Loucy (cell line): ENCODE measurements around the gene COIL.

Experiments used
- H2AFZ ChIP-seq: fragments of 200-600 bp; sonication (generic); 2 replicates; pipeline ENCODE4 v1.6.0; 2016; ENCODE audit warnings: antibody characterized with exemption, mild to moderate bottlenecking, low read length, moderate library complexity
- H3F3A ChIP-seq: fragments of 200-600 bp; 2 replicates; pipeline ENCODE4 v1.6.0; 2016; ENCODE audit warnings: antibody characterized with exemption, low read depth, mild to moderate bottlenecking
- H3K27me3 ChIP-seq: fragments of 200-600 bp; sonication (generic); 2 replicates; pipeline ENCODE4 v1.6.1; 2014; ENCODE audit warnings: low read length, mild to moderate bottlenecking; ENCODE audit not compliant: insufficient read depth, poor library complexity, severe bottlenecking
- H3K36me3 ChIP-seq: fragments of 200-600 bp; sonication (generic); 2 replicates; pipeline ENCODE4 v1.6.1; 2016; ENCODE audit warnings: low read length; ENCODE audit not compliant: insufficient read depth
- H3K4me1 ChIP-seq: fragments of 200-600 bp; sonication (generic); 2 replicates; pipeline ENCODE4 v1.5.1; 2014; ENCODE audit warnings: low read length, mild to moderate bottlenecking; ENCODE audit not compliant: insufficient read depth, poor library complexity, severe bottlenecking
- H3K4me2 ChIP-seq: fragments of 200-600 bp; sonication (generic); 2 replicates; pipeline ENCODE4 v1.6.0; 2014; ENCODE audit warnings: antibody characterized with exemption, low read length, low read depth, mild to moderate bottlenecking; ENCODE audit not compliant: poor library complexity, severe bottlenecking
- H3K4me3 ChIP-seq: fragments of 200-600 bp; sonication (generic); 2 replicates; pipeline ENCODE4 v1.5.1; 2014; ENCODE audit warnings: low read length, mild to moderate bottlenecking, mixed read lengths; ENCODE audit not compliant: poor library complexity, severe bottlenecking
- H3K79me2 ChIP-seq: fragments of 200-600 bp; sonication (generic); 2 replicates; pipeline ENCODE4 v1.6.1; 2014; ENCODE audit warnings: low read length; ENCODE audit not compliant: insufficient read depth
- H3K9ac ChIP-seq: fragments of 200-600 bp; sonication (generic); 2 replicates; pipeline ENCODE4 v1.6.0; 2014; ENCODE audit warnings: mild to moderate bottlenecking, low read depth, low read length, moderate library complexity; ENCODE audit not compliant: poor library complexity, severe bottlenecking
- H3K9me2 ChIP-seq: fragments of 200-600 bp; sonication (generic); replicated peaks from 2 replicates; pipeline ENCODE4 v1.6.1; 2016; ENCODE audit warnings: low read depth, low read length, mixed read lengths
- H3K9me3 ChIP-seq: fragments of 200-600 bp; sonication (generic); 2 replicates; pipeline ENCODE4 v1.6.1; 2014; ENCODE audit warnings: mild to moderate bottlenecking, antibody characterized with exemption, low read length, low read depth; ENCODE audit not compliant: insufficient read depth
- H4K20me1 ChIP-seq: fragments of 200-600 bp; sonication (generic); 2 replicates; pipeline ENCODE4 v1.6.0; 2014; ENCODE audit warnings: antibody characterized with exemption, low read length, mild to moderate bottlenecking; ENCODE audit not compliant: insufficient read depth, poor library complexity, severe bottlenecking
- CTCF ChIP-seq: fragments of 200-600 bp; sonication (generic); conservative IDR thresholded peaks from 2 replicates; pipeline ENCODE4 v1.5.1; 2014; ENCODE audit warnings: mild to moderate bottlenecking, antibody characterized with exemption, low read length
- EZH2phosphoT487 ChIP-seq: fragments of 200-600 bp; IDR thresholded peaks from 2 replicates; pipeline ENCODE4 v1.6.1; 2018; ENCODE audit warnings: antibody characterized with exemption, mild to moderate bottlenecking, moderate library complexity, borderline replicate concordance

The COIL gene

DNA sequence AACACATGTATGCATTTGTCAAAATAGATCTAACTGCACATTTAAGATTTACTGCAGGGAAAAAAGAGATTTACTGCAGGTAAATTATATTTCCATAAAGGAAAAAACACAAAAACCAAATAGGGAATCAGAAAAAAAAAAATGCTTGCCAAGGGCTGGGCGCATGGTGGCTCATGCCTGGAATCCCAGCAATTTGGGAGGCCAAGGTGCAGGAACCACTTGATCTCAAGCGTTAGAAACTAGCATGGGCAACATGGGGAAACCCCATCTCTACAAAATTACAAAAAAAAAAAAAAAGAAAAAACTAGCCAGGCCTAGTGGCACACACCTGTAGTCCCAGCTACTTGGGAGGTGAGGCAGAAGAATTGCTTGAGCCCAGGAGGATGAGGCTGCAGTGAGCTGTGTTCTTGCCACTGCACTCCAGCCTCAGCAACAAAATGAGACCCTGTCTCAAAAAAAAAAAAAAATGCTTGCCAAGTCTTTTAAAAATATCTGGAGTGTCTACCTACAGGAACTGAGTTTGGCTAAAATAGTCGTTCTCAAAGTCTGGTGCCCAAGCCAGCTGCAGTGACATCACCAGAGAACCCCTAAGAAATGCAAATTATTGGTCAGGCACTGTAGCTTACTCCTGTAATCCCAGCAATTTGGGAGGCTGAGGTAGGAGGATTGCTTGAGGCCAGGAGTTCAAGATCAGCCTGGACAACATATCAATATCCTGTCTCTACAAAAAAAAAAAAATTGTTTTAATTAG, 64.5 kb downstream of the COIL start:
- Histone ChIP-seq H3K79me2 (no peaks in the 10 kb centered on the region; the same call in 1 of the 2 replicates), H3K4me3 (no peak overlapping the region), H3K9me3 (no peaks in the 10 kb centered on the region), H3K9me2 (no peaks in the 10 kb centered on the region), H2AFZ (no peak overlapping the region), H3K9ac (no peak overlapping the region), H3K4me1 (no peaks in the 10 kb centered on the region), H4K20me1 (no peaks in the 10 kb centered on the region), H3K27me3 (no peaks in the 10 kb centered on the region), H3F3A (no peaks in the 10 kb centered on the region), H3K4me2 (no peak overlapping the region), H3K36me3 (peaks cover 96% of the 10 kb centered on the region)
- TF ChIP-seq EZH2phosphoT487 = no peak
- TF ChIP-seq CTCF = no peak

DNA sequence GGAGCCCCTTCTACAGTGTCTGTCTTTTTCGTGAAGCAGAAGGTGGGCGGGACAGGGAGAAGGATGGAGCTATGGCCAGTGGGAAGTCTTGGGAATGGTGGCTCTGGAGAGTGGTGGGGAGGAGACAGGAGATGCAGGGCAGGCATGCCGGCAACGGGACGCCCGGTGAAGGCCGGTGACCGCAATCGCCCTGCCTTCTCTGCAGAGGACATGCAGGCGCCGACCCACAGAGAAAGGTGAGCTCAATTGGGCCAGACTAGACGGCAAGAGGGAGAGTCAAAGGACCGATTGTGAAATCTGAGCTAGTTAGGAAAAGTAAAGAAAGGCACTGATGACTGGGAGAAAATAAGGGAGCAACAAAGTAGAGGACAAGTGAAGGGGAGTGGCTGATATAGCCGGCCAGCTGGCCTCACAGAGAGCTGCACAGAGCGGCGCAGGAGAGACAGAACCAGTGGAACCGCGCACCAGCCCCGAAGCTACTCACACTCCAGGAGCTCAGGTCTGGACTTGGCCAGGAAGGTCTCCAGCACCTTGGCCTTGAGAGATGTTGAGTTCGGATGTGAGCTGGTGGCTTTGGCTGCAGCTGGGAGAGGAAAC, 65.9 kb downstream of the COIL start:
- TF ChIP-seq CTCF = no peak
- no peak for TF ChIP-seq EZH2phosphoT487
- Histone ChIP-seq H3K4me3 (no peak overlapping the region), H3K9me2 (no peaks in the 10 kb centered on the region), H3F3A (no peaks in the 10 kb centered on the region), H3K9ac (no peak overlapping the region), H3K9me3 (no peaks in the 10 kb centered on the region), H3K4me2 (no peak overlapping the region), H3K79me2 (no peaks in the 10 kb centered on the region; the same call in 1 of the 2 replicates), H4K20me1 (no peaks in the 10 kb centered on the region), H2AFZ (no peak overlapping the region), H3K36me3 (peaks cover 96% of the 10 kb centered on the region), H3K4me1 (no peaks in the 10 kb centered on the region), H3K27me3 (no peaks in the 10 kb centered on the region)

DNA sequence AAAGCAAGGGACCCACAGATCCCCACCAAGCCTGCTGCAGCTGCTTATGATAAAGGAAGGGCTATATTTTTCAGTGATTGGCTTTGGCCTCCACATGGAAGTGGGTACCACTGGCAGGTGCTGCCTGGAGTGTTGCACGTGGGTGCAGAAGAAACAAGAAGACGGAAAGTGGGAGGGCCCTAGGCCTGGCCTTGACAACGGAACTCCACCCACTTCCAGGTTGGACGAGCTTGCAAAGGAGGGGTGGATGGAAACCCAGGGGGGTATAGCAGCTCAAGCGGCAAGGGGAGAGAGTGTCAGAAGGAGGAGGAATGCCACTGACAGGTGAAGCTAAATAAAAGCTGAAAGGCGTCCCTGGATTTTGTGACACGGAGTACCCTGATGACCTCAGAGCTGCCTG, 67.3 kb downstream of the COIL start:
- Histone ChIP-seq H3K9me3 (peaks cover 3% of the 10 kb centered on the region; the same call in 1 of the 2 replicates), H3K36me3 (peaks cover 94% of the 10 kb centered on the region), H3K4me2 (no peak overlapping the region), H3F3A (no peaks in the 10 kb centered on the region), H3K9me2 (no peaks in the 10 kb centered on the region), H2AFZ (no peak overlapping the region), H3K79me2 (no peaks in the 10 kb centered on the region; the same call in 1 of the 2 replicates), H3K4me3 (no peak overlapping the region), H4K20me1 (no peaks in the 10 kb centered on the region), H3K9ac (no peak overlapping the region), H3K4me1 (no peaks in the 10 kb centered on the region), H3K27me3 (no peaks in the 10 kb centered on the region)
- TF ChIP-seq CTCF (no peak), EZH2phosphoT487 (no peak)
